Fibroblast of lung (primary cell): ENCODE measurements around the gene OMP. TPM values are rescaled to one million over a fixed set of nuclear protein-coding genes. Genes with fewer than 3 reads are reported as not detected.

ENCODE experiments used
- DNase-seq, 2 donors: peaks; one replicate each; pipeline versions ENCODE4 v3.0.0 to v3.0.0-alpha.2; 2010; ENCODE audit warnings: low read depth in 2 of 2
- H2AFZ ChIP-seq: 2 replicates; pipeline ENCODE4 v1.5.1; 2012; ENCODE audit warnings: low read length, control low read depth, inconsistent platforms
- H3K27ac ChIP-seq: 2 replicates; pipeline ENCODE4 v1.5.1; 2011; ENCODE audit warnings: low read length, control low read depth; ENCODE audit not compliant: insufficient read depth
- H3K27me3 ChIP-seq: 2 replicates; pipeline ENCODE4 v1.5.1; 2011; ENCODE audit warnings: mild to moderate bottlenecking, low read length; ENCODE audit not compliant: control insufficient read depth, insufficient read depth
- H3K36me3 ChIP-seq: 2 replicates; pipeline ENCODE4 v1.5.1; 2011; ENCODE audit warnings: low read length; ENCODE audit not compliant: control insufficient read depth, insufficient read depth
- H3K4me1 ChIP-seq: 2 replicates; pipeline ENCODE4 v1.5.1; 2011; ENCODE audit warnings: low read length; ENCODE audit not compliant: control insufficient read depth, insufficient read depth; ENCODE audit errors: extremely low read depth
- H3K4me2 ChIP-seq: 2 replicates; pipeline ENCODE4 v1.5.1; 2011; ENCODE audit warnings: low read length, control low read depth; ENCODE audit not compliant: insufficient read depth; ENCODE audit errors: extremely low read depth
- H3K4me3 ChIP-seq, 4 experiments: fragments of 200-600 bp in 1 of 4; sonication (generic) in 1 of 4; replicated peaks in 1 of 4; 2 replicates each; pipeline ENCODE4 v1.5.1; 2011 to 2016; ENCODE audit warnings: low read length in 4 of 4, low read depth in 3 of 4, mild to moderate bottlenecking in 3 of 4, control low read depth in 2 of 4, inconsistent platforms in 1 of 4, mixed read lengths in 1 of 4; ENCODE audit not compliant: insufficient read depth in 1 of 4; ENCODE audit errors: control extremely low read depth in 1 of 4
- H3K79me2 ChIP-seq: 2 replicates; pipeline ENCODE4 v1.5.1; 2012; ENCODE audit warnings: mild to moderate bottlenecking, low read length, inconsistent platforms; ENCODE audit not compliant: control insufficient read depth, insufficient read depth
- H3K9ac ChIP-seq: 2 replicates; pipeline ENCODE4 v1.5.1; 2011; ENCODE audit warnings: mild to moderate bottlenecking, low read length, control low read depth; ENCODE audit not compliant: insufficient read depth
- H3K9me3 ChIP-seq: 2 replicates; pipeline ENCODE4 v1.5.1; 2012; ENCODE audit warnings: low read depth, low read length; ENCODE audit not compliant: control insufficient read depth, insufficient read depth
- H4K20me1 ChIP-seq: 2 replicates; pipeline ENCODE4 v1.5.1; 2011; ENCODE audit warnings: low read length; ENCODE audit not compliant: control insufficient read depth, insufficient read depth; ENCODE audit errors: extremely low read depth
- CTCF ChIP-seq, 2 donors: IDR thresholded peaks in 1 of 2; conservative IDR thresholded peaks in 1 of 2; 1 replicate in 1 of 2; 2 replicates in 1 of 2; pipeline ENCODE4 v1.5.1; 2011 to 2012; ENCODE audit warnings: low read length in 2 of 2, control low read depth in 1 of 2, inconsistent platforms in 1 of 2, low read depth in 1 of 2, mild to moderate bottlenecking in 1 of 2
- EZH2 ChIP-seq: IDR thresholded peaks from 2 replicates; pipeline ENCODE4 v1.5.1; 2012; ENCODE audit warnings: low read length, control low read depth, mild to moderate bottlenecking; ENCODE audit errors: missing control alignments
- polyA plus RNA-seq, 2 donors: library from polyadenylated mRNA; depleted of rRNA in 1 of 2; stranded (reverse) in 1 of 2; unstranded in 1 of 2; fragments of >200 nt; gene quantifications; 2 replicates each; pipeline ENCODE4 v1.2.1, GENCODE V29; 2011 to 2012; ENCODE audit warnings: missing spikeins in 1 of 2
- total RNA-seq: library from RNA; depleted of rRNA; stranded (reverse); fragments of >200 nt; gene quantifications from 2 replicates; pipeline ENCODE4 v1.2.1, GENCODE V29; 2014

OMP gene
- total and polyA plus RNA-seq, 2 donors (not counting 1 experiment from before 2014, with no cell fraction given) = 0.83 TPM; not detected in 1

GRCh38 chr11:77142091-77142975 is 39.7 kb downstream of the OMP start:
- H3K27ac ChIP-seq = no peak overlapping the region
- peaks cover 2% of the 10 kb centered on the region for H3K4me1 ChIP-seq
- DNase-seq = no peak
- no peaks in the 10 kb centered on the region for H3K79me2 ChIP-seq
- no peak for TF ChIP-seq EZH2
- no peak for TF ChIP-seq CTCF (conservative IDR thresholded peaks at IDR 0.05 in 1 of 2, IDR thresholded peaks at IDR 0.05 in 1 of 2; ENCODE audit: low read depth in 1 of 2, low read length in 2 of 2)
- no peak overlapping the region for H3K9ac ChIP-seq
- H3K9me3 ChIP-seq = no peaks in the 10 kb centered on the region
- H3K27me3 ChIP-seq = peaks cover 3% of the 10 kb centered on the region
- H4K20me1 ChIP-seq = no peaks in the 10 kb centered on the region
- H3K4me2 ChIP-seq = no peak overlapping the region
- no peaks in the 10 kb centered on the region for H3K36me3 ChIP-seq
- no peak overlapping the region for H2AFZ ChIP-seq
- H3K4me3 ChIP-seq = no peak overlapping the region

- no peak overlapping the region for H2AFZ ChIP-seq
- DNase-seq = no peak
- no peaks in the 10 kb centered on the region for H3K79me2 ChIP-seq
- peaks cover 2% of the 10 kb centered on the region for H3K4me1 ChIP-seq
- no peak overlapping the region for H3K4me3 ChIP-seq
- H3K9me3 ChIP-seq = no peaks in the 10 kb centered on the region
- H3K9ac ChIP-seq = no peak overlapping the region
- no peak overlapping the region for H3K27ac ChIP-seq
- no peaks in the 10 kb centered on the region for H3K27me3 ChIP-seq
- H3K36me3 ChIP-seq = no peaks in the 10 kb centered on the region
- no peaks in the 10 kb centered on the region for H4K20me1 ChIP-seq
- no peak overlapping the region for H3K4me2 ChIP-seq
- TF ChIP-seq EZH2 (no peak), CTCF (conservative IDR thresholded peaks at IDR 0.05 in 1 of 2, IDR thresholded peaks at IDR 0.05 in 1 of 2; ENCODE audit: low read depth in 1 of 2, low read length in 2 of 2) (no peak)
Observed at GRCh38 chr11:77143405-77144020, 40.9 kb downstream of the OMP start.

- Histone ChIP-seq H3K79me2 (no peaks in the 10 kb centered on the region), H3K36me3 (no peaks in the 10 kb centered on the region), H3K9ac (no peak overlapping the region), H3K27me3 (no peaks in the 10 kb centered on the region), H3K4me1 (peaks cover 2% of the 10 kb centered on the region), H3K9me3 (no peaks in the 10 kb centered on the region), H3K27ac (no peak overlapping the region), H3K4me2 (no peak overlapping the region), H3K4me3 (no peak overlapping the region), H2AFZ (no peak overlapping the region), H4K20me1 (no peaks in the 10 kb centered on the region)
- TF ChIP-seq CTCF (conservative IDR thresholded peaks at IDR 0.05 in 1 of 2, IDR thresholded peaks at IDR 0.05 in 1 of 2; ENCODE audit: low read depth in 1 of 2, low read length in 2 of 2) (no peak), EZH2 (no peak)
- no peak for DNase-seq
Observed at GRCh38 chr11:77144196-77144856, 41.7 kb downstream of the OMP start.
